ENCODE measurements around the gene CLCF1.

Gene CLCF1

GRCh38 chr11:67345920-67346819, 27.2 kb downstream of the CLCF1 start:
- H3K4me3 ChIP-seq (ENCODE audit: low read depth, low read length): no peak overlapping the region
- TF ChIP-seq, protein P1, sequence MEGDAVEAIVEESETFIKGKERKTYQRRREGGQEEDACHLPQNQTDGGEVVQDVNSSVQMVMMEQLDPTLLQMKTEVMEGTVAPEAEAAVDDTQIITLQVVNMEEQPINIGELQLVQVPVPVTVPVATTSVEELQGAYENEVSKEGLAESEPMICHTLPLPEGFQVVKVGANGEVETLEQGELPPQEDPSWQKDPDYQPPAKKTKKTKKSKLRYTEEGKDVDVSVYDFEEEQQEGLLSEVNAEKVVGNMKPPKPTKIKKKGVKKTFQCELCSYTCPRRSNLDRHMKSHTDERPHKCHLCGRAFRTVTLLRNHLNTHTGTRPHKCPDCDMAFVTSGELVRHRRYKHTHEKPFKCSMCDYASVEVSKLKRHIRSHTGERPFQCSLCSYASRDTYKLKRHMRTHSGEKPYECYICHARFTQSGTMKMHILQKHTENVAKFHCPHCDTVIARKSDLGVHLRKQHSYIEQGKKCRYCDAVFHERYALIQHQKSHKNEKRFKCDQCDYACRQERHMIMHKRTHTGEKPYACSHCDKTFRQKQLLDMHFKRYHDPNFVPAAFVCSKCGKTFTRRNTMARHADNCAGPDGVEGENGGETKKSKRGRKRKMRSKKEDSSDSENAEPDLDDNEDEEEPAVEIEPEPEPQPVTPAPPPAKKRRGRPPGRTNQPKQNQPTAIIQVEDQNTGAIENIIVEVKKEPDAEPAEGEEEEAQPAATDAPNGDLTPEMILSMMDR (IDR thresholded peaks at IDR 0.05; ENCODE audit: borderline replicate concordance, insufficient read depth, low read depth, low read length): peak; percentile 85

DNA sequence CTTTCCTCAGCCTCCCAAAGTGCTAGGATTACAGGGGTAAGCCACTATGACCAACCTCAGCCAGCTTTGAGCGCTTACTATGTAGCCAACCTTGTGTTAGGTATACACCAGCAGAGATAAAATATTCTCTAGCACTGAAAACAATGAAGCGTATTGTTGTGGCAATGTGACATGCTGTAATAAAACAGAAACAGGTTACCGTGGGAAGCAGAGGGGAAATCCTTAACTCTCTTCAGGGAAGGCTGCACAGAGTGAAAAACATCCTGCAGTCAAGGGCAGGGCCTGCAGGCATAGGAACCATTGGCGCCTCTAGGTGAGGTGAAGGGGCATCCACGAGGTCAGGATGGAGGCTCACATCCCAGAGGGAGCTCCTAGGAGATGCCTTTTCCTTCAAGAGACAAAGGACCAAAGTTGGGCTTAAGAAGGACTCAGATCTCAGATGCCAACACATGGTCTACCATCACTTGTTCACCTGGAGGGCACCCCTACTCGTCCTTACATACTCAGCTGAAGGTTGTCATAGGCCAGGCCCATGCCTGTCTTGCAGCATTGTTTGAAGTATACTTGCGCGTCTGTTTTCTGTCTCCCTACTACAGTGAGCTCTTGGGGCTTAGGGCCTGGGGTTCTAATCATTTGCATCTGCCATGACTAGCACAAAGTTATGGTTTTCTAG, 28.0 kb downstream of the CLCF1 start:
- no peak overlapping the region for H3K4me3 ChIP-seq (ENCODE audit: low read depth, low read length)
- TF ChIP-seq, protein P1 (IDR thresholded peaks at IDR 0.05; ENCODE audit: borderline replicate concordance, insufficient read depth, low read depth, low read length): no peak

- no peak overlapping the region for H3K4me3 ChIP-seq (ENCODE audit: low read depth, low read length)
- TF ChIP-seq, protein P1 (IDR thresholded peaks at IDR 0.05; ENCODE audit: borderline replicate concordance, insufficient read depth, low read depth, low read length): no peak
These were observed 29.1 kb downstream of the CLCF1 start for GRCh38 chr11:67344264-67344663.

- TF ChIP-seq, protein P1 (IDR thresholded peaks at IDR 0.05; ENCODE audit: borderline replicate concordance, insufficient read depth, low read depth, low read length): no peak
- H3K4me3 ChIP-seq (ENCODE audit: low read depth, low read length): no peak overlapping the region
These were observed 36.1 kb downstream of the CLCF1 start for GRCh38 chr11:67337257-67337656.

DNA sequence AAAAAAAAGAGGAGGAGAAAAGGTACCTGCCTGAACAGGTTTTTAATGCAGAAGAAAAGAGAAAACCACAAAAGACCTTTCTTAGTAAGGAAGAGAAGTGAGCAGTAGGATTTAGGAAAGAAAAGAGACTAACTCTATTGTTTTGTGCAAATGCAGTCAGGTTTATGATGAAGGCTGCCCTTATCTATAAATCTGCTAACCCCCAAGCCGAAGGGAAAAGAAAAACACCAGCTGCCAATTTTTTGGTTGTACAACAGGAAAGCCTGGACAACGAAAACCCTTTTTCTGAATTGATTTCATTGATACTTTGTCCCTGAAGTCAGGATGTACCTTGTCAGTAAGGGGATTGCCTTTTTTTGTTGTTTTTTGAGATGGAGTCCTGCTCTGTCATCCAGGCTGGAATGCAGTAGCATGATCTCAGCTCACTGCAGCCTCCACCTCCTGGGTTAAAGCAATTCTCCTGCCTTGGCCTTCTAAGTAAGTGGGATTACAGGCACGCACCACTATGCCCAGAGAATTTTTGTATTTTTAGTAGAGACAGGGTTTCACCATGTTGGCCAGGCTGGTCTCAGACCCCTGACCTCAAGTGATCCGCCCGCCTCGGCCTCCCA, 41.2 kb downstream of the CLCF1 start:
- TF ChIP-seq, protein P1 (IDR thresholded peaks at IDR 0.05; ENCODE audit: borderline replicate concordance, insufficient read depth, low read depth, low read length): no peak
- no peak overlapping the region for H3K4me3 ChIP-seq (ENCODE audit: low read depth, low read length)

DNA sequence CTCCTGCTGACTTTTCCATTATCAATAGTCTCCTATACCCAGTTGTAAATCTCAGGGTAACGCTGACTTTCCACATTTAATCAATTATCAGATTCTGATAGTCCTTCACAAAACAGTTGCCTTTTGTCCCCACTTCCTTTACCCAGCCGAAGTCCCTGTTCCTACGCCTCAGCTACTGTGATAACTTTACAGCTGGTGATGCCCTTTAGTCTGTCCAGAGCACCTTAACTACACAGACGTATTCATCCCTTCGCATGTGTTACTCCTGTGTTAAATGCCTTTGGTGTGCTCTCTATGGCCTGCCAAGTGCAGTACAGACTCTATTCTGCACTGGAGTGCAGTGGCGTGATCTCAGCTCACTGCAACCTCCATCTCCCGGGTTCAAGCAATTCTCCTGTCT, 49.9 kb downstream of the CLCF1 start:
- TF ChIP-seq, protein P1 (IDR thresholded peaks at IDR 0.05; ENCODE audit: borderline replicate concordance, insufficient read depth, low read depth, low read length): no peak
- no peak overlapping the region for H3K4me3 ChIP-seq (ENCODE audit: low read depth, low read length)

All from GM12875 (cell line).